D721Med (cell line): ENCODE results near the gene C14orf119.

Experiments
- DNase-seq: peaks from one replicate; pipeline ENCODE4 v3.0.0; 2011; ENCODE audit warnings: low spot score; ENCODE audit not compliant: insufficient read length
- FAIRE-seq: peaks from 2 replicates; lab custom pipeline; 2011; peaks lifted over from hg19 to GRCh38; lab: Jason Lieb, UNC
- TF ChIP-seq, protein P1 (sequence below): IDR thresholded peaks from 2 replicates; pipeline ENCODE4 v1.5.1; 2012; ENCODE audit warnings: mild to moderate bottlenecking, control low read depth; ENCODE audit not compliant: insufficient read depth; ENCODE audit errors: missing control alignments

Gene C14orf119

DNA sequence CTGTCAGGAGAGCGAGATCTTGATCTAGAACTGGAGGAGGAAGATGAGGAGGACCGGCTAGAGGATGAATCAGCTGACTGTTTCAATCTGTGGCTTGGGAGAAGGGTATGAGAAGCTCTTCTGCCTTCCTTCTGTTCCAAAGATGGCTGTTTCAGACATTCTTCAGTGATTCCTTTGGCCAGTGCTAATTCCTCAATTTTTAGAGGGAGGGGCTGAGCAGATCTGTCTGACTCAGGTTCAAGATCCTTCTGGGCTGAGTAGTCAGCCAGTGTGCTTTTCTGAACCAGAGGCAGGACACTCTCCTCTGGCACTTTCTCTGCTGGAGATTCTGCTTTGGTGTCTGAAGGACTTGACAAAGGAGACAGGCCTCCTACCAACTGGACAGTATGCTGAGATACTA, 15.6 kb upstream of the C14orf119 start:
- DNase-seq, result no peak
- TF ChIP-seq, protein P1, sequence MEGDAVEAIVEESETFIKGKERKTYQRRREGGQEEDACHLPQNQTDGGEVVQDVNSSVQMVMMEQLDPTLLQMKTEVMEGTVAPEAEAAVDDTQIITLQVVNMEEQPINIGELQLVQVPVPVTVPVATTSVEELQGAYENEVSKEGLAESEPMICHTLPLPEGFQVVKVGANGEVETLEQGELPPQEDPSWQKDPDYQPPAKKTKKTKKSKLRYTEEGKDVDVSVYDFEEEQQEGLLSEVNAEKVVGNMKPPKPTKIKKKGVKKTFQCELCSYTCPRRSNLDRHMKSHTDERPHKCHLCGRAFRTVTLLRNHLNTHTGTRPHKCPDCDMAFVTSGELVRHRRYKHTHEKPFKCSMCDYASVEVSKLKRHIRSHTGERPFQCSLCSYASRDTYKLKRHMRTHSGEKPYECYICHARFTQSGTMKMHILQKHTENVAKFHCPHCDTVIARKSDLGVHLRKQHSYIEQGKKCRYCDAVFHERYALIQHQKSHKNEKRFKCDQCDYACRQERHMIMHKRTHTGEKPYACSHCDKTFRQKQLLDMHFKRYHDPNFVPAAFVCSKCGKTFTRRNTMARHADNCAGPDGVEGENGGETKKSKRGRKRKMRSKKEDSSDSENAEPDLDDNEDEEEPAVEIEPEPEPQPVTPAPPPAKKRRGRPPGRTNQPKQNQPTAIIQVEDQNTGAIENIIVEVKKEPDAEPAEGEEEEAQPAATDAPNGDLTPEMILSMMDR, result no peak
- no peak for FAIRE-seq

DNA sequence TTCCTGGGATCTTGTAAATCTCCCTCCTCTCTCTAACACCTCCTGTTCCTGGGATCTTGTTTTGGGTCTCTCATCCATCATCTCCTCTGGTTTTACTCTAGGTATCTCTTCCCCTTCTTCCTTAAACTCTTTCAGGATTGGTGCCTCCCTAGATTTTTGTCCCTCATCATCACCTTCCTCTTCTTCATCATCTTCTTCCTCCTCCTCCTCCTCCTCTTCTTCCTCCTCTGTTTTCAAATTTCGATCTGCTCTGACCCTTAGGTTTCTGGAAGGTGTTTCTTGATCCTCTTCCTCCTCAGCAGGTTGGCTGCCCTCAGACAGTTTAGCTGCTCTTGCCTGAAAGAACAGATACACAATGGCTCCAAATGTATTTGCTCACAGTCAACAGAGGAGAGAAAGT, 14.8 kb upstream of the C14orf119 start:
- TF ChIP-seq, protein P1, result no peak
- FAIRE-seq, result no peak
- no peak for DNase-seq

DNA sequence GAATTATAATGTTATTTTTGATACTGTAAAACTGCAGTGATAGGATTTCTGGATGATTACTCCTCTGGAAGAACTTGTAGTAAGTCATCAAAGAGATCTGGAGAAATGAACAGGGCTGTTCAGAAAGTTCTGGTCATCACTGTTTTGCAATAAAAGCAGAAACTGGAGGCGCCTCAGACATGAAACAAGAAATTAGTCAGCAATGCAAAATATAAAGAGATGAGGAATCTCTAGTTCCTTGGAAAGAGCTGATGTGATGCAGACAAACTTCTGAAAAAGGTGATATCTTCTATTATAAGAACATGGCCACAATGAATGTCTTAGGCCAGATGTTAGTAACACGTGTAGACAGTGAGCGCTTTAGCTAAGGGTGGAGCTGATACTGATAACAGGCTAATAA, 9.8 kb upstream of the C14orf119 start:
- TF ChIP-seq, protein P1, result no peak
- DNase-seq, result no peak
- FAIRE-seq, result no peak

DNA sequence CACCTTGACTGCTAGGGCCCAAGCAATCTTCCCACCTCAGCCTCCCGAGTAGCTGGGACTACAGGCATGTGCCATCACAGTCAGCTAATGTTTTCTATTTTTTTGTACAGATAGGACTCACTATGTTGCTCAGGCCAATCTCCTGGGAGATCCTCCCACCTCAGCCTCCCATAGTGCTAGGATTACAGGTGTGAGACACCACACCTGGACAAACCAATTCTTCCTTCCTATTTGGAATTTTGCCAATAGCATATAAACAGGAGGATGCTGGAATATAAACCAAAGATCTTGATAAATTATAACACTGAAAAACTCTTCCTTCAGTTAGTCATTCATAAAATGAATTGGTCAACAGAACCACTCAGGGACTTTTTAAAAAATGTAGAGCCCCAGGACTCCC, 8.7 kb upstream of the C14orf119 start:
- TF ChIP-seq, protein P1, result no peak
- FAIRE-seq (no peak), DNase-seq (no peak)

DNA sequence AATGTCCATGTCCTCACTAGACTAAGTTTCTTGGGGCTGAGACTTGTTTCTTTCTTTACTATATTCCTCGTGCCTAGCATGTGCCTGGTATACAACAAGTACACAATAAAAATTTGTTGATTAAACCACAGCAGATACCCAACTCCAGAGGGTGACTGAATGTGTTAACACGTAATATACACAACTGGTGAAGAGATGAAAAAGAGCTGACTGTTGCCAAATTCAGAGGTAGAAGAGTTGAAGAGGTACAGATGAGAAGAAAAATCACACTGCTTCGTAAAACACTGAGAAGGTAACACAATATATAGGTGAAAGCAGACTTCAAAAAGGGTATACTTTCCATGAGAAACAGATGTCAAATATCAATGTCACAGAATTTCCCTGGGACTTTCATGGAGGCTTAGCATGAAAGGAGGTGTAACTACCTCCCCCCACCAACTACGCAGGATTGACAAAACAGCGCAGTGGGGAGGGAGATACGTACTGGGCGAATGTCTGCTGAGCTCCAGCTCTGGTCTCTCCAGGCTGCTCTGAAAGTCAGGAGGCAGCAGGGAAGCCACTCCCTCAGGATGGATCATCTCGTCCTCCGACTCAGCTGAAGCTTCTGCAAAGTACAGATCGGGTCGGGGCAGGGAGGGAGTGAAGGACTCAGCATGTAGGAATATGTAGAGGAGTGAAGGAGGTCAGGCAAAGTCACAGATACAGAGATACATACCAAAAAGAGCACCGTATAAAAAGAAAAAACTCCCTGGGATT, 5.6 kb upstream of the C14orf119 start:
- no peak for FAIRE-seq
- TF ChIP-seq, protein P1, result no peak

DNA sequence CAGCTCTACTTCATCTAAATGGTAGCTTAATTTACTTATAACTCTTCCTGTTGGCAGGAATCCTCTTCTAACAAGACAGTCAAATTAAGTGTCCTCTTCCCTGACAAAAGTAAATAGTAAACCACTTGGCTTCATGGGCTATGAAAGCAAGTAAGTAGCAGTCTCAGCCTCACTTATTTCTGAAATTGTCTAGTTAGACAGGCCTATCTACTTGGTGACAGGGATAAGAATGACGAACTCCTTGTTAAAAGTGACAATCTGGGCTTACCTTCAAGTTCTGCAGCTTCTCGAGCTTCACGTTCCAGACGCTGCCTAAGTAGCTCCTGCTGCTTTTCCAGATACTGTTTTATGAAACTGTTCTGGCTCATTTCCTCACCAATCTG, 5.1 kb upstream of the C14orf119 start:
- DNase-seq (no peak), FAIRE-seq (no peak)
- TF ChIP-seq, protein P1, result no peak

More for the DNA sequence above, 5.6 kb upstream of the C14orf119 start:
- no peak for DNase-seq

DNA sequence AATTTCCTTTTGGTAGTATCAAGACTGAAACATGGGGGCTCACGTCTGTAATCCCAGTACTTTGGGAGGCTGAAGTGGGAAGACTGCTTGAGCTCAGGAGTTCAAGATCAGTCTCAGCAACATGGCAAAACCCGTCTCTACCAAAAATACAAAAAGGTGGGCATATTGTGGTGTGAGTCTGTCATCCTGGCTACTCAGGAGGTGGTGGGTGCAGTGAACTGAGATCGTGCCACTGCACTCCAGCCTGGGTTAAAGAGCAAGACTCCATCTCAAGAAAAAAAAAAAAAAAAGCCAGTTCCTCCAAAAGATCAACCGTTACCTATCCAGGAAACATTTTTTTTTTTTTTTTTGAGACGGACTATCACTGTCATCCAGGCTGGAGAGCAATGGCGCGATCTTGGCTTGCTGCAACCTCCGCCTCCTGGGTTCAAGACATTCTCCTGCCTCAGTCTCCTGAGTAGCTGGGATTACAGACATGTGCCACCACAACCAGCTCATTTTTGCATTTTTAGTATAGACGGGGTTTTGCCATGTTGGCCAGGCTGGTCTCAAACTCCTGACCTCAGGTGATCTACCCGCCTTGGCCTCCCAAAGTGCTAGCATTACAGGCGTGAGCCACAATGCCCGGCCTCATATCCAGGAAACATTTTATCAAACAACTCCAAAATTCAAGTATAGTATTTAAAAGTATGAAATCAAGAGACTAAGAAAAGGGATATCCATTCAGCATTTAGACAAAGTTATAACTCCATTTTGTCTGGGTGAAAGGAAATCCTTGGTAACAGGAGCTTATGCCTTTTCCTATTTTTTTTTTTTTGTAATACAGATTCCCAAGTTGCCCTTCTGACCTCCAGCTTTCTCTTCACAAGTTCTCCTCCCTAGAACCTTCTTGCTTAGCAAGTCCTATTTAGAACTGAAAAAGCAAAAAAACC, 3.7 kb upstream of the C14orf119 start:
- FAIRE-seq, result no peak
- DNase-seq, result no peak
- TF ChIP-seq, protein P1, result no peak
